Activated CD4-positive, alpha-beta T cell treated with anti-CD3 and anti-CD28 coated beads for 48 hours (primary cell): Measurements from ENCODE around the gene BAZ2B.

Experiments used
- DNase-seq: peaks from one replicate; pipeline ENCODE4 v3.0.0-alpha.2; 2020

Gene BAZ2B

GRCh38 chr2:159292157-159292556 lies 324.2 kb downstream of the BAZ2B start:
- DNase-seq: no peak

DNA sequence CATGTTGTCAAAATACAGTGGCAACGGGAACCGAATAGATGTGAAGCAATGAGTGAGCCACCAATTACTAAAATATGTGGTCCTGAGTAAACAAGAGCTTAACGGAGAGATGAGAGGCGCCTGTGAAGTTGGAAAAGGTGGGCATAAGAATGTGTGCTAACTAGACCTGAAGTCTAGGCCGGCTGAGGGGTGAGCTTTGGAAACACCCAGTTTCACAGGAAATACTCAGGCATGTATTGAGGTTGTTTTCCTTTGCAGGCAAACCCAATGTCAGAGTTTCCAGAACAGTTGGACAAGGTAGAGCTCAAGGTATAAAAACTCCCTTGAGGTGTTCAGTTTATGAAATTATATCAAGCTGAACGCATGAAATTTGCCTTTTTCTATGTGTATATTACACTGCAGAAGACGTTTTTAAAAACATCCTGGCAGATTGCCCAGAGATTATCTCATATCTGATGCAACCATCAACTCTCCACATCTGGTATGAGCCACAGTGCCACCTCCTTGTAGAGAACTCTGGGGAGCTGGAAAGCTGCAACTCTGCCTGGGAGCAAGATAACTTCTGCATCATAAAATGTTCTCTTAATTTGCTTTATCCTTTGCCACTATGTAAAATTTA lies 325.9 kb downstream of the BAZ2B start:
- peak; percentile 15 for DNase-seq

- no peak for DNase-seq
These were observed 328.6 kb downstream of the BAZ2B start for GRCh38 chr2:159287733-159288132.

- DNase-seq: peak; percentile 97
These were observed 329.5 kb downstream of the BAZ2B start for GRCh38 chr2:159286709-159287441.

DNA sequence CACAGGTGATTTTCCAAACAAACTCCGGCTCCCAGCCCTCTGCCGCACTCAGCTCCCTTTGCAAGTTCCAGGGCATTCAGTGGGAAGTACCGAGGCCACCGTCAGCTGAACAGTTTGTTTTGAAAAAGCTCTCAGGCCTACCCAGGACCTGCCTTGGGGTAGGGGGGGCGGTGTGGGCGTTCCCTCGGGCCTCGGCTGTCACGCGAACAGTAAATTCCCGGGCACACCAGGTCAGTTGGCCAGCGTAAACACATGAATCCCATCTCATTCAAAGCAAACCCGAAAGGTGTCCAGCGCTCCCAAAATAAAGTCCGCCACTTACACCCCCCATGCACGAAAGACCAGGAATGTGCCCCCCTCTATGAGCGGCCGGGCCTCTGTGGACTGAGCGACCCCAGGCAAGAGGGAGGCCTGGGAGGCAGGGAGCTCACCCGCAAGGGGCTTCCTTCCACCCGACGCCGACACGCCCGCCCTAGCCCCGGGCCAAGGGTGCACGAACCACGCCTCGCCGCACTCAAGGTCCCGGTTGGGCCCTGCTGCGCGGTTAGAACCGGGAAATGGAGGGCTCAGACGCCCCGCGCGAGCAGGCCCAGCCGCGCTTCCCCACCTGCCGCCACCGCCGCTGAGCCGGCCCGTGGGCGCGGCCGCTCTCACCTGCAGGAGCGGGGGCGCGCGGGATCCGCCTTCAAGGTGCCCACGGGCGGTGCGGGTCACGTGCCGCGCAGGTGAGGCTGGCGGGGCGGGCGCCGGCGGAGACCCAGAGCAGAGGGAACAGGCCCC lies 330.2 kb downstream of the BAZ2B start, which contains the start of gene WDSUB1:
Gene WDSUB1, minus strand, starts transcription at position 775 of the 780 bp plus-strand sequence. CDS start 3,634 bp downstream, outside the sequence.
- peak; percentile 44 for DNase-seq

DNA sequence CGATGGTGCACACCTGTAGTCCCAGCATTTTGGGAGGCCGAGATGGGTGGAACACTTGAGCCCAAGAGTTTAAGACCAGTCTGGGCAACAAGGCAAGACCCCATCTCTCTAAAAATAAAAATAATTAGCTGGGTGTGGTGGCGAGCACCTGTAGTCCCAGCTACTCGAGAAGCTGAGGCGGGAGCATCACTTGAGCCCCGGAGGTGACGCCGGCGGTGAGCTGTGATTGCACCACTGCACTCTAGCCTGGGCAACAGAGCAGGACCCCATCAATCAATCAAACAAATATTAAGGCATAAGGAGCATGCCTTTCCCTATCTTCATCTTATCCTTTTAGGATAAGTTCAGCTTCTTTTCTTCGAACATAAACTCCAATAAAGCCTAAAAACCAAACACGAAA lies 330.9 kb downstream of the BAZ2B start:
- DNase-seq: no peak

DNA sequence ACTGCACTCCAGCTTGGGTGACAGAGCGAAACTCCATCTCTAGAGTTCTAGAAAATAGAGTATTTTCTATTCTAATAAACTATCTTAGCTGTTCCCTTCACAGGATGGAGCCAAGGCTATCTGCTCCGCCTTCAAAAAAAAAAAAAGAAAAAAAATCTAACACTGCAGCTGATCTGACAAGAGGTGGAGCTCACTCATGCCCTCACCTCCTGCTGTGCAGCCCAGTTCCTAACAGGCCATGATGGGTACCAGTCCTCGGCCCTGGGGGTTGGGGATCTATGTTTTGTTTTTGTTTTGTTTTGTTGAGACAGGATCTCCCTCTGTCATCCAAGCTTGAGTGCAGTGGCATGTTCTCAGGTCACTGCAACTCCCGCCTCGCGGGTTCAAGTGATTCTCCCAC lies 332.8 kb downstream of the BAZ2B start:
- no peak for DNase-seq

- DNase-seq: no peak
These were observed 335.3 kb downstream of the BAZ2B start for GRCh38 chr2:159281002-159281401.

- no peak for DNase-seq
These were observed 336.6 kb downstream of the BAZ2B start for GRCh38 chr2:159279700-159280099.

- no peak for DNase-seq
These were observed 341.2 kb downstream of the BAZ2B start for GRCh38 chr2:159275111-159275510.

DNA sequence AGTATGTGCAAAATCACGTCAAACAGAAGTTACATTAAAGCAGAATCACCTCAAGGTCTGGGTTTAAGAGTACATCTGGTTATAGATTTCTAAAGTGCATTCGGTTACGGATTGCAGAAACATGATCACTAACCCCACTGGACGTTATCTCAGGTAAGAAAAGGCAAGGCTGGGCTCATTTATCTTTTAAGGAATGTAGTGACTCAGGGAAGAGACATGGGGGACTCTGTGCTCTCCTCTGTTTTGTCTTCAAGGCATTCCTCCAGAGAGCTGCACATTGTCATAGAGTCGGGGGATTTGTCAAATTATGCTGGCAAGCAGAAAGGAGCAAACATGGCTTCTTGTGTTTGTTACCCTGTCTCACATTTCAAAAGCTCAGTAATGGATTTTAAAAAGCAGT lies 344.2 kb downstream of the BAZ2B start:
- no peak for DNase-seq

DNA sequence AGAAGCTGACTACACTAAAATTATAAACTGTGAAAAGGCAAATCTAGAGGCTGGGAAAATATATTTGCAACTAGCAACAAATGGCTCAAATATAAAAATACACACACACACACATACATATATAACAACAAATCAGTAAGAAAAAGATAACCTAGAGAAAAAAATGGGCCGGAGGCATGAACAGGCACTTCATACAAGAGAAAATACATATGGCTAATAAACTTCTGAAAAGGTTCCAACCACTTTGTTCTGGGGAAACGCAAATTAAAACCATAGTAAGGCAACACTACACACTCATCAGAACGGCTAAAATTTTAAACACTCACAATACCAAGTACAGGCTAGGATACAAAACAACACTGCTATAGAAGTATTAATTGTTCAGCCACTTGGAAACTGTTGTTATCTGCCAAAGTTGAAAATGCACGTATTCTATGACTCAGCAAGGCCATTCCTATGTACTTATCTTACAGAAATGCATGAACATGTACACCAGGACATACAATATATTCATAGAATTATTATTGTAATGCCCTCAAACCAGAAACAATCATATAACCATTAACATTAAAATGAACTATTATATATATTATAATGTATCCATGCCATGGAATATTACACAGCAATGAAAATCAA lies 345.5 kb downstream of the BAZ2B start:
- no peak for DNase-seq
